Medulla oblongata (tissue), 1 donor: Measurements from ENCODE around the gene CACNG8.
"Not testable (repeated sequence)": the region's sequence is repeated elsewhere in the genome, so short reads cannot be mapped to it uniquely, and the experiment has no call there.

ENCODE experiments used
- DNase-seq: peaks from one replicate; pipeline ENCODE4 v3.0.0-alpha.2; 2015; ENCODE audit errors: extremely low spot score

CACNG8 gene

DNA sequence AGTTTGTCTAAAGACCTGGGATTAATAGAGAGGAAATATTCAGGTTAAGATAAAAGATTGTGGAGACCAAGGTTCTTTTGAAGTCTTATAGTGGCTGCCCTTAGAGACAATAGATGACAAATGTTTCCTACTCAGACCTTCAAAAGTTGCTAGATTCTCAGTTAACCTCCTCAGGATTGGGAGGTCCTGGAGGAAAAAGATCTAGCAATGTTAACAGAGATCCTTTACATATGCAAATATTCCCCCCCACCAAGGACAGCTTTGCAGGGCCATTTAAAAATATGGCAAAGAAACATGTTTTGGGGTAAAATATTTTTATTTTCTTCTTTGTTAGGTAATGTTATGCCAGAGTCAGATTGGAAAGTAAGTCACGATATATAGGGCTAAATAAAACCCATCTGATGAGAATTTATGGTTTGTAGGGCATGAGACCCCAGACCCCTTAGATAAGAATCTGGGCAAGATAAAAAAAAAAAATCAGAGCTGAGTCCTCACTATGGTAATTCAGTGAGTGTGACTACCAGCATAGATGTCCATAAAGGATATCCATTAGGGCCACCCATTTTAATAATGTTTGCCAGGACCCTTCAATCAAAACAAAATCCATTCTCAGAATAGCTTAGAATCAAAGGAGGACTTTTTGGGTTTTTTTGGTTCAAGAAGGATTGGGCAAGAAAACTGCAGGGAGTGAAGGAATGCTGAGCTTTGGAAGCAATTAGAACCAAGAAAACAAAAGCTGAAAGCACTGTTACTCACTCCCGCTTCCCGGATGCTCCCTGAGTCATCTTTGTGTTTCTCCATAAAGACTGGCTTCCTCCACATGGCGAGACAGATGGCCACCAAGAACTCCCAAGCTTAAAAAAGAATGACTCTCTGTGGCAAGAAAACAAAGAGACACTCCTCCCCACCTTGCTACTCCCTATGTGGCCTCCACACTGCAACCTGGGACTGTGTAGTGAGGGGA lies 72.8 kb downstream of the CACNG8 start:
- no peak for DNase-seq

DNA sequence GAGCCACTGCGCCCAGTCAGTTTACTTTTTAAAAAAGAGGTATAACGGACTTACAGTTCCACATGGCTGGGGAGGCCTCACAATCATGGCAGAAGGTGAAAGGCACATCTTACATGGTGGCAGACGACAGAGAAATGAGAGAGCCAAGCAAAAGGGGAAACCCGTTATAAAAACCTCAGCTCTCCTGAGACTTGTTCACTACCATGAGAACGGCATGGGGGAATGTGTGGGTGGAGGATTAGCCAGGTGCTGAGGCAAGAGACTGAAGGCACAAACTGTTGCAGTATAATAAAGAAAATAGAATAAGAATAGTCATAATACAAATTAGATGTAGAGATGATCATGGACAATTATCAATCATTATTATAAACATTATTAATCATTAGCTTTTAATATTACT lies 73.8 kb downstream of the CACNG8 start:
- not testable (repeated sequence) for DNase-seq
